Thoracic aorta (tissue), 2 donors: Measurements from ENCODE around the gene ST3GAL6. TPM values are rescaled to one million over a fixed set of nuclear protein-coding genes. Genes with fewer than 3 reads are reported as not detected.

Source experiments
- ATAC-seq: fragments of 150-250 bp; one replicate; pipeline ENCODE4 v1.8.0; 2017; ENCODE audit warnings: low read depth; ENCODE audit not compliant: insufficient number of reproducible peaks, low FRiP score
- DNase-seq: peaks from one replicate; pipeline ENCODE4 v3.0.0-alpha.2; 2020; ENCODE audit warnings: low spot score
- H3K27ac ChIP-seq, 2 donors: fragments of 200-600 bp; sonication (generic); 1 replicate in 1 of 2; 2 replicates in 1 of 2; pipeline ENCODE4 v1.5.1; 2016; ENCODE audit warnings: mild to moderate bottlenecking in 2 of 2, moderate library complexity in 2 of 2
- H3K27me3 ChIP-seq: fragments of 200-600 bp; sonication (generic); replicated peaks from 2 replicates; pipeline ENCODE4 v1.6.0; 2016; ENCODE audit warnings: mild to moderate bottlenecking; ENCODE audit not compliant: insufficient read depth
- H3K36me3 ChIP-seq: fragments of 200-600 bp; sonication (generic); one replicate; pipeline ENCODE4 v1.5.1; 2016
- H3K4me1 ChIP-seq, 2 donors: fragments of 200-600 bp; sonication (generic); 1 replicate in 1 of 2; 2 replicates in 1 of 2; pipeline versions ENCODE4 v1.5.1 to v1.6.0; 2016; ENCODE audit warnings: low read depth in 2 of 2, mild to moderate bottlenecking in 1 of 2; ENCODE audit not compliant: control insufficient read depth in 1 of 2
- H3K4me3 ChIP-seq: fragments of 200-600 bp; sonication (generic); 2 replicates; pipeline ENCODE4 v1.5.1; 2016; ENCODE audit warnings: mild to moderate bottlenecking
- H3K9me3 ChIP-seq: fragments of 200-600 bp; sonication (generic); 2 replicates; pipeline ENCODE4 v1.5.1; 2016
- CTCF ChIP-seq: fragments of 200-600 bp; sonication (generic); IDR thresholded peaks from one replicate; pipeline ENCODE4 v1.5.1; 2019; ENCODE audit warnings: antibody characterized with exemption
- total RNA-seq, 2 donors: library from RNA; depleted of rRNA; stranded (reverse); fragments of >200 nt; gene quantifications; one replicate each; pipeline versions ENCODE4 v1.1.0 to v1.2.3, GENCODE V29; 2016

Gene ST3GAL6
- total RNA-seq, 2 donors from 2014 or later: 12.0 to 16.9 TPM

GRCh38 chr3:98769448-98769847, 6.3 kb downstream of the ST3GAL6 start:
- Histone ChIP-seq H3K27me3 (no peaks in the 10 kb centered on the region), H3K9me3 (no peaks in the 10 kb centered on the region), H3K4me3 (no peak overlapping the region), H3K4me1 (peaks cover 0 to under 1% of the 10 kb centered on the region in 2 donors), H3K36me3 (peaks cover 3% of the 10 kb centered on the region), H3K27ac (no peak overlapping the region)
- ATAC-seq (no peak), DNase-seq (no peak)
- no peak for TF ChIP-seq CTCF

- H3K27ac ChIP-seq: no peak overlapping the region
- no peak for DNase-seq
- peaks cover 0 to under 1% of the 10 kb centered on the region in 2 donors for H3K4me1 ChIP-seq
- H3K9me3 ChIP-seq: no peaks in the 10 kb centered on the region
- TF ChIP-seq CTCF: no peak
- no peaks in the 10 kb centered on the region for H3K27me3 ChIP-seq
- H3K36me3 ChIP-seq: peaks cover 3% of the 10 kb centered on the region
- H3K4me3 ChIP-seq: no peak overlapping the region
- ATAC-seq: no peak
These were observed 7.3 kb downstream of the ST3GAL6 start for GRCh38 chr3:98770261-98771039.

GRCh38 chr3:98772022-98772421, 8.9 kb downstream of the ST3GAL6 start:
- no peak overlapping the region for H3K27ac ChIP-seq
- H3K4me1 ChIP-seq: peaks cover 5 to 17% of the 10 kb centered on the region in 2 donors
- ATAC-seq: no peak
- peaks cover 3% of the 10 kb centered on the region for H3K36me3 ChIP-seq
- H3K27me3 ChIP-seq: no peaks in the 10 kb centered on the region
- DNase-seq: no peak
- TF ChIP-seq CTCF: no peak
- no peaks in the 10 kb centered on the region for H3K9me3 ChIP-seq
- no peak overlapping the region for H3K4me3 ChIP-seq

- Histone ChIP-seq H3K27ac (peak overlapping the region in 1 of 2 donors; percentile 86), H3K9me3 (no peaks in the 10 kb centered on the region), H3K27me3 (no peaks in the 10 kb centered on the region), H3K4me1 (peaks cover 27 to 52% of the 10 kb centered on the region in 2 donors), H3K4me3 (no peak overlapping the region), H3K36me3 (peaks cover 3% of the 10 kb centered on the region)
- DNase-seq (no peak), ATAC-seq (no peak)
- no peak for TF ChIP-seq CTCF
These were observed 12.5 kb downstream of the ST3GAL6 start for GRCh38 chr3:98775459-98776139.

GRCh38 chr3:98776140-98776493, 13.0 kb downstream of the ST3GAL6 start:
- DNase-seq (no peak), ATAC-seq (no peak)
- Histone ChIP-seq H3K36me3 (no peaks in the 10 kb centered on the region), H3K9me3 (no peaks in the 10 kb centered on the region), H3K27me3 (no peaks in the 10 kb centered on the region), H3K4me3 (no peak overlapping the region), H3K27ac (peak overlapping the region in 1 of 2 donors; percentile 86), H3K4me1 (peaks cover 29 to 55% of the 10 kb centered on the region in 2 donors)
- TF ChIP-seq CTCF: no peak
